ENCODE results near the gene GBP5.
"Not testable (repeated sequence)": the region's sequence is repeated elsewhere in the genome, so short reads cannot be mapped to it uniquely, and the experiment has no call there.

The GBP5 gene

GRCh38 chr1:89280766-89281165, 8.1 kb upstream of the GBP5 start:
- no peak for DNase-seq

- no peak for DNase-seq
These were observed 6.4 kb upstream of the GBP5 start for GRCh38 chr1:89279011-89279466.

DNA sequence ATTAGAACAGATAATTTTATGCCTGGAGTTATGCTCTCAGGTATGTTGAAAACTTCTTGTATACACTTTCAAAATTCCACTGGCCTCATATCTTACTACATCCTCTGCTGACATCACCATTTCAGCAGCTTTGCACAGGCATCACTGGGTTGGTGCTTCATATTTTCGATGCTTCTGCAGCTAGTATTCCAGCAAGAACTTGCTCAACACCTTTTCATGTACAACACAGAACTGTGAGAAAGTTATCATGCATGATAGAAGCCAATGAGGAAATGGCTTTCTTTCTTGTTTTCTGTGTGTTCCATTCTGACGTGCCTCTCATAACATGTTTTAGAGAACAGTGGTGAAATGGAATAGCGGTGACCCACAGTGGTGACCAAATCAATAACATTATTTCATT, 5.1 kb upstream of the GBP5 start:
- no peak for DNase-seq

DNA sequence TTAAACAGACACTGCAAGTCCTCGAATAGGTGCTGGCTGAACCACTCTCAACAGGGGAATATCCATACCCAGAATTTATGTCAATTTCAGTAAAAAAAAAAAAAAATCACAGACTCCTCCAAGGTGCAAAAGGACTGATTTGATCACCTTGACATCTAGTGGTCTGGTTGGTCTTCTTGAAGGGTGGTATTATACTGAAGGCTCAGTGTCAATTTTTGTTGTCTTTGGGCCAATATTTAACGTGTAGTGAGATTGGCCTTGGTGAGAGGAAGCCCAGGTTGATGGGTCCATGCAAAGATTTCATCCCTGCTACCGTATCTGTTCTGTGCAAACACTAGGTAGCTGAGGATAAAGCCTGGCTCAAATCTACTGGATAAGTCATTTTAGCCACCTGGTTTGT, 4.0 kb upstream of the GBP5 start:
- DNase-seq = no peak

GRCh38 chr1:89274411-89274857, 1.8 kb upstream of the GBP5 start:
- peak; percentile 21 for DNase-seq

DNA sequence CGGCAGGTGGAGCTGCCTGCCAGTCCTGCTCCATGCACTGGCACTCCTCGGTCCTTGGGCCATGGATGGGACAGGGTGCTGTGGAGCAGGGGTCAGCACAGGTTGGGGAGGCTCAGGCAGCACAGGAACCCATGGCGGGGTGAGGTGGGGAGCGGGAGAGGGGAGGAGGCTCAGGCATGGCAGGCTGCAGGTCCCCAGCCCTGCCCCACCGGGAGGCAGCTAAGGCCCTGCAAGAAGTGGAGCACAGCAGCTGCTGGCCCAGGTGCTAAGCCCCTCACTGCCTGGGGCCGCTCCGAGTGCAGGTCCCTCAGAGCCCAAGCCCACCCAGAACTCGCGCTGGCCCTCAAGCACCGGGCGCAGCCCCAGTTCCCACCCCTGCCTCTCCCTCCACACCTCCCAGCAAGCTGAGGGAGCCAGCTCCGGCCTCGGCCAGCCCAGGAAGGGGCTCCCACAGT, 691 bp upstream of the GBP5 start:
- no peak for DNase-seq

DNA sequence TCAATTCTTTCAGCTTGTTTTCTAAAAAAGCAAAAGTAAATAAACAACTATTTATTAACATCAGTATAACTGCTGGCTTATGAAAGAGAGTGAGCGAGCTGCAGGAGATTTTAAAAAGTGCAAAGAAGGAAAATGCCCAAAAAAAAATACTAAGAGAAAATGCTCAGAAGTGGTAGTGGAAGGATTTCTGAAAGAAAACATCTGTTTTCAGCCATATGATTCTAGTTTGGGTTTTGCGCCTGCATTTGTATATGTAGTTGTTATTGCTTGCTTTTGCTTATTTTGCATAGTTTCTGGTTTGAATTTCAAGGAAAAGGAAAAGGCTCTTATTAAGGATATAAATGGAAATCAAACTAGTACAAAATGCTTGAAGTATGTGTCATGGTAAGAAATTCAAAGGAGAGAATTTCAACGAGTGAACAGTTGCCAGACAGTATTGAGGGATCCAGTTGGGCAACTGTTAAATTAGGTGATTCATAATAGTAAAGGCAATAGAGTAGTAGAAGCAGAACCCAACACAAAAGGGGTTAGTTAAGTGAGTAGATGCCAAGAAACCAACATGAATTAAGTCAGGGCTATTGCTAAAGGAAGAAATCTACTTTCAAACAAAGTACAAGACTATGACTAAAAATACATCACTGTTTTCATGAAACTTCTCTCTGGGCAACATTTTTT, 1.2 kb downstream of the GBP5 start:
- no peak for DNase-seq

DNA sequence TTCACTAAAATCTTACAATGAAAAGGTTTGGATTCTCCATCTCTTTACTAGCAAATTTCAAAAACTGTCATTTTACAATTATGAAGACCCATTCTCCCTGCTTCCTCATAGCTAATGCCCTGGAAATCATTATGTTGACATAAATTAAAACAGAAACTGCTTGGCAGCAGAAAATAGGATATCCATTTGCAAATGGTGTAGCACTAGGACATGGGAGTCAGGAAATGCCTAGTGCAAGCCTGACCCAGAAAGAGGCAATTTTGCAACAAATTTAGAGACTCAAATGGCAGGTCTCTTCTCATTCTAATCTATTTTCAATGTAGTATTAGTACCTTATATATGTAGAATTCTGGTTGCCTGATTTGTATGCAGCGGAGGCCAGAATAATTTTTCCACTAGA, 2.2 kb downstream of the GBP5 start:
- DNase-seq = no peak

- DNase-seq = no peak
These were observed 3.4 kb downstream of the GBP5 start for GRCh38 chr1:89269277-89269676.

GRCh38 chr1:89262643-89263042, 10.0 kb downstream of the GBP5 start:
- DNase-seq = no peak

DNA sequence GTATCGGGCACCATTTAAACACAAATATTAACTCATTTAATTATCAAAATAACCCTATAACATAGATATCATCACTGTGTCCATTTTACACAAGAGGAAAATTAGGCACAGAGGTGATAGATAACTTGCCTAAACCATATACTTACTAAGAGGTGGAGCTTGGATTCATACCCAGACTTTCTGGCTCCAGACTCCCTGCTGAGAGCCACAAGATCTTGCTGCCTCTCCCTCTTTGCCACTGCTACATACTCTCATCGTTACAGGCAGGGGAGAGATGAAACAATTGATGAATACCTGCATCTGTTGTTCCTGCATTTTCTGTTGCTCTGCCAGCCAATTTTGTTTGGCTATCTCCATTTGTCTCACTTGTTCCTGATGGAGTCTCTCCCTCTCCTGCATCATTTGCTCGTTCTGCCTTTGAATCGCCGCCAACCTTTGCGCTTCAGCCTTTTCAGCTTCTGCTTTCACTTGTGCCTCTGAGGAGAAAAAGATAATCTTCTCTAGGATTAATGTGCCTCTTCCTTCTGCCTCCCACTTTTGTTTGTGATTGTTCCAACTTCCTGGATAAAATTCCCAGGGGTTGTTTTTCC, 10.6 kb downstream of the GBP5 start:
- DNase-seq = no peak

- DNase-seq = no peak
These were observed 11.9 kb downstream of the GBP5 start for GRCh38 chr1:89260566-89261255.

GRCh38 chr1:89260042-89260441, 12.6 kb downstream of the GBP5 start:
- no peak for DNase-seq

GRCh38 chr1:89259283-89259971, 13.2 kb downstream of the GBP5 start:
- DNase-seq = peak; percentile 62

- DNase-seq = no peak
These were observed 15.6 kb downstream of the GBP5 start for GRCh38 chr1:89257041-89257440.

- not testable (repeated sequence) for DNase-seq
These were observed 17.1 kb downstream of the GBP5 start for GRCh38 chr1:89255581-89255980.

DNA sequence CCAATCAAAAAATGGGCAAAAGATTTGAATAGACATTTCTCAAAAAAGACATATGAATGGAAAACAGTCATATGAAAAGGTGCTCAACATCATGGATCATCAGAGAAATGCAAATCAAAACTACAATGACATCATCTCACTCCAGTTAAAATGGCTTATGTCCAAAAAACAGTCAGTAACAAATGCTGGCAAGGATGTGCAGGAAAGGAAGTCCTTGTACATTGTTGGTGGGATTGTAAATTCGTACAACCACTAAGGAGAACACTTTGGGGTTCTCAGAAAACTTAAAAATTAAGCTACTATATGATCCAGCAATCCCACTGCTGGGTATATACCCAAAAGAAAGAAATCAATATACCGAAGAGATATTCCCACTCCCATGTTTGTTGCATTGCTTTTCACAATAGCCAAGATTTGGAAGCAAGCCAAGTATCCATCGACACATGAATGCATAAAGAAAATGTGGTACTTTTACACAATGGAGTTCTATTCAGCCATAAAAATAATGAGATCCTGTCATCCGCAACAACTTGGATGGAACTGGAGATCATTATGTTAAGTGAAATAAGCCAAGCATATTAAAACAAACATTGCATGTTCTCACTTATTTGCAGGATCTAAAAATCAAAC, 17.9 kb downstream of the GBP5 start:
- no peak for DNase-seq

GRCh38 chr1:89243046-89243445, 29.6 kb downstream of the GBP5 start:
- no peak for DNase-seq

Measured in KG1 (cell line).